Right atrium auricular region (tissue), 2 donors: Measurements from ENCODE around the gene ABL1. TPM values are rescaled to one million over a fixed set of nuclear protein-coding genes. Genes with fewer than 3 reads are reported as not detected.
"Not testable (repeated sequence)": the region's sequence is repeated elsewhere in the genome, so short reads cannot be mapped to it uniquely, and the experiment has no call there.

Experiments
- DNase-seq: peaks from one replicate; pipeline ENCODE4 v3.0.0-alpha.2; 2019; ENCODE audit warnings: low spot score
- H3K27ac ChIP-seq, 2 donors: fragments of 200-600 bp; sonication (generic); 1 replicate in 1 of 2; 2 replicates in 1 of 2; pipeline ENCODE4 v1.5.1; 2016 to 2019
- H3K27me3 ChIP-seq, 2 donors: fragments of 200-600 bp; sonication (generic); one replicate each; pipeline versions ENCODE4 v1.5.1 to v1.6.0; 2017 to 2019
- H3K36me3 ChIP-seq: fragments of 200-600 bp; sonication (generic); one replicate; pipeline ENCODE4 v1.5.1; 2016
- H3K4me1 ChIP-seq, 2 donors: fragments of 200-600 bp; sonication (generic); one replicate each; pipeline versions ENCODE4 v1.5.1 to v1.6.0; 2017 to 2019
- H3K4me3 ChIP-seq, 2 donors: fragments of 200-600 bp; sonication (generic); 1 replicate in 1 of 2; 2 replicates in 1 of 2; pipeline ENCODE4 v1.5.1; 2017 to 2019; ENCODE audit warnings: mild to moderate bottlenecking in 1 of 2, moderate library complexity in 1 of 2
- H3K9me3 ChIP-seq, 2 donors: fragments of 200-600 bp; sonication (generic); one replicate each; pipeline ENCODE4 v1.5.1; 2019
- total RNA-seq, 2 donors: library from RNA; depleted of rRNA; stranded (reverse); fragments of >200 nt; gene quantifications; one replicate each; pipeline ENCODE4 v1.1.0, GENCODE V29; 2016
- TF ChIP-seq, protein P1 (sequence below), 2 donors: fragments of 200-600 bp; sonication (generic); IDR thresholded peaks; one replicate each; pipeline ENCODE4 v1.5.1; 2019; ENCODE audit warnings: antibody characterized with exemption in 2 of 2

ABL1 gene
- total RNA-seq, 2 donors from 2014 or later, result 26.3 to 38.9 TPM

GRCh38 chr9:130906735-130907416 lies 71.8 kb downstream of the ABL1 start:
- TF ChIP-seq, protein P1, sequence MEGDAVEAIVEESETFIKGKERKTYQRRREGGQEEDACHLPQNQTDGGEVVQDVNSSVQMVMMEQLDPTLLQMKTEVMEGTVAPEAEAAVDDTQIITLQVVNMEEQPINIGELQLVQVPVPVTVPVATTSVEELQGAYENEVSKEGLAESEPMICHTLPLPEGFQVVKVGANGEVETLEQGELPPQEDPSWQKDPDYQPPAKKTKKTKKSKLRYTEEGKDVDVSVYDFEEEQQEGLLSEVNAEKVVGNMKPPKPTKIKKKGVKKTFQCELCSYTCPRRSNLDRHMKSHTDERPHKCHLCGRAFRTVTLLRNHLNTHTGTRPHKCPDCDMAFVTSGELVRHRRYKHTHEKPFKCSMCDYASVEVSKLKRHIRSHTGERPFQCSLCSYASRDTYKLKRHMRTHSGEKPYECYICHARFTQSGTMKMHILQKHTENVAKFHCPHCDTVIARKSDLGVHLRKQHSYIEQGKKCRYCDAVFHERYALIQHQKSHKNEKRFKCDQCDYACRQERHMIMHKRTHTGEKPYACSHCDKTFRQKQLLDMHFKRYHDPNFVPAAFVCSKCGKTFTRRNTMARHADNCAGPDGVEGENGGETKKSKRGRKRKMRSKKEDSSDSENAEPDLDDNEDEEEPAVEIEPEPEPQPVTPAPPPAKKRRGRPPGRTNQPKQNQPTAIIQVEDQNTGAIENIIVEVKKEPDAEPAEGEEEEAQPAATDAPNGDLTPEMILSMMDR (IDR thresholded peaks at IDR 0.05), result no peak
- no peaks in the 10 kb centered on the region for H3K27me3 ChIP-seq
- DNase-seq, result no peak
- H3K36me3 ChIP-seq, result no peaks in the 10 kb centered on the region
- no peak overlapping the region for H3K4me3 ChIP-seq
- no peaks in the 10 kb centered on the region for H3K9me3 ChIP-seq
- no peaks in the 10 kb centered on the region for H3K4me1 ChIP-seq
- no peak overlapping the region for H3K27ac ChIP-seq

GRCh38 chr9:130908146-130908877 lies 73.3 kb downstream of the ABL1 start:
- TF ChIP-seq, protein P1 (IDR thresholded peaks at IDR 0.05), result no peak
- no peak for DNase-seq

DNA sequence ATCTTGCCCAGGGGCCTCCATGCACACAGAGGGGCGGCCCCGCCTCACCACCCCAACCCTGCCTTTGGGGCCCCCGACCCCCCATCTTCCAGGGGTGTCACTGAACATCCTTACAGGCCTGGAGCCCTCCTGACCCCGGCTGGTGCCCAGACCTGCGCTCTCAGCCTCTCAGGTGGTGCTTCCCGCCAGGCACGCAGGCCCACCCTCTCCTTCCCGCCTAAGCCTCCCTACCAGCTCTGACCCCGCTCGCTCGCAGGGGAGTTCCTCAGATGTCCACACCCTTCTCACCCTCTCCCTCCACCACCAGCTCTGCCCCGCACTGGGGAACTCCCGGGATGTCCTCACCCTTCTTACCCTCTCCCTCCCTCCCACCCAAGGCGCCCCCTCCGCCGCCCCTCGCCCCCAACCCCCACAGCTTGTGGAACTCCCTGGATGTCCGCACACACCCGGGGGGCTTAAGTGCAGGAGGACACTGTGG lies 73.9 kb downstream of the ABL1 start:
- TF ChIP-seq, protein P1 (IDR thresholded peaks at IDR 0.05), result no peak
- Histone ChIP-seq H3K27ac (no peak overlapping the region), H3K36me3 (no peaks in the 10 kb centered on the region), H3K4me1 (no peaks in the 10 kb centered on the region), H3K9me3 (no peaks in the 10 kb centered on the region), H3K4me3 (no peak overlapping the region), H3K27me3 (no peaks in the 10 kb centered on the region)
- DNase-seq, result no peak

More at GRCh38 chr9:130908146-130908877, 73.3 kb downstream of the ABL1 start:
- Histone ChIP-seq H3K27me3 (no peaks in the 10 kb centered on the region), H3K4me3 (no peak overlapping the region), H3K9me3 (no peaks in the 10 kb centered on the region), H3K36me3 (no peaks in the 10 kb centered on the region), H3K4me1 (no peaks in the 10 kb centered on the region), H3K27ac (no peak overlapping the region)

DNA sequence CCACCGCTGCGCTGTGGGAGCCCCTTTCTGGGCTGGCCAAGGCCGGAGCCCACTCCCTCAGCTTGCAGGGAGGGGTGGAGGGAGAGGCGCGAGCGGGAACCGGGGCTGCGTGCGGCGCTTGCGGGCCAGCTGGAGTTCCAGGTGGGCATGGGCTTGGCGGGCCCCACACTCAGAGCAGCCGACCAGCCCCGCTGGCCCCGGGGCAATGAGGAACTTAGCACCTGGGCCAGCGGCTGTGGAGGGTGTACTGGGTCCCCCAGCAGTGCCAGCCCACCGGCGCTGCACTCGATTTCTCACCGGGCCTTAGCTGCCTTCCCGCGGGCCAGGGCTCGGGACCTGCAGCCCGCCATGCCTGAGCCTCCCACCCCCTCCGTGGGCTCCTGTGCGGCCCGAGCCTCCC lies 75.0 kb downstream of the ABL1 start:
- not testable (repeated sequence) for H3K36me3 ChIP-seq, H3K4me1 ChIP-seq

GRCh38 chr9:130910670-130911069 lies 75.6 kb downstream of the ABL1 start:
- not testable (repeated sequence) for H3K4me1 ChIP-seq, H3K36me3 ChIP-seq, H3K27ac ChIP-seq, H3K27me3 ChIP-seq, DNase-seq, H3K4me3 ChIP-seq, H3K9me3 ChIP-seq

More for the DNA sequence above, 75.0 kb downstream of the ABL1 start:
- DNase-seq, H3K4me3 ChIP-seq, H3K27ac ChIP-seq, H3K9me3 ChIP-seq, H3K27me3 ChIP-seq: not testable (repeated sequence)

- no peaks in the 10 kb centered on the region for H3K9me3 ChIP-seq
- no peak for DNase-seq
- no peaks in the 10 kb centered on the region for H3K36me3 ChIP-seq
- TF ChIP-seq, protein P1 (IDR thresholded peaks at IDR 0.05), result no peak
- H3K4me1 ChIP-seq, result no peaks in the 10 kb centered on the region
- H3K27ac ChIP-seq, result no peak overlapping the region
- H3K27me3 ChIP-seq, result no peaks in the 10 kb centered on the region
- H3K4me3 ChIP-seq, result no peak overlapping the region
Measured at GRCh38 chr9:130911254-130912049, 76.4 kb downstream of the ABL1 start.
